LNCaP clone FGC (cell line): ENCODE measurements around the gene SRRT.

ENCODE experiments used
- DNase-seq: peaks from one replicate; pipeline ENCODE4 v3.0.0-alpha.2; 2011; ENCODE audit warnings: low read depth
- H3K4me3 ChIP-seq: 2 replicates; pipeline ENCODE4 v1.5.1; 2011; ENCODE audit warnings: mild to moderate bottlenecking, low read depth, low read length, control low read depth
- CTCF ChIP-seq: IDR thresholded peaks from 2 replicates; pipeline ENCODE4 v1.5.1; 2012; ENCODE audit warnings: mild to moderate bottlenecking; ENCODE audit not compliant: control insufficient read depth, insufficient read depth; ENCODE audit errors: extremely low read depth

SRRT gene

GRCh38 chr7:100874300-100874576 is 665 bp upstream of the SRRT start:
- TF ChIP-seq CTCF: no peak
- no peak for DNase-seq

GRCh38 chr7:100875356-100875751 is 451 bp downstream of the SRRT start:
- TF ChIP-seq CTCF: no peak
- no peak for DNase-seq
- peak overlapping the region; percentile 93 for H3K4me3 ChIP-seq

More at GRCh38 chr7:100874300-100874576, 665 bp upstream of the SRRT start:
- peak overlapping the region; percentile 93 for H3K4me3 ChIP-seq

GRCh38 chr7:100878013-100878412 is 3.1 kb downstream of the SRRT start:
- TF ChIP-seq CTCF: no peak
- no peak for DNase-seq
- no peak overlapping the region for H3K4me3 ChIP-seq

- TF ChIP-seq CTCF: no peak
- no peak for DNase-seq
- H3K4me3 ChIP-seq: no peak overlapping the region
Observed at GRCh38 chr7:100878685-100879084, 3.8 kb downstream of the SRRT start.

- H3K4me3 ChIP-seq: no peak overlapping the region
- TF ChIP-seq CTCF: no peak
- no peak for DNase-seq
Observed at GRCh38 chr7:100879685-100880261, 4.9 kb downstream of the SRRT start.

GRCh38 chr7:100880645-100881044 is 5.7 kb downstream of the SRRT start:
- H3K4me3 ChIP-seq: no peak overlapping the region
- DNase-seq: no peak
- TF ChIP-seq CTCF: no peak

- TF ChIP-seq CTCF: no peak
- DNase-seq: no peak
- no peak overlapping the region for H3K4me3 ChIP-seq
Observed at GRCh38 chr7:100881136-100881535, 6.2 kb downstream of the SRRT start.
